Measurements from ENCODE around the gene MDM4. TPM values are rescaled to one million over a fixed set of nuclear protein-coding genes. Genes with fewer than 3 reads are reported as not detected.
"Not testable (repeated sequence)": the region's sequence is repeated elsewhere in the genome, so short reads cannot be mapped to it uniquely, and the experiment has no call there.

Gene MDM4
- total RNA-seq, 1 donor from 2014 or later: 39.1 TPM

DNA sequence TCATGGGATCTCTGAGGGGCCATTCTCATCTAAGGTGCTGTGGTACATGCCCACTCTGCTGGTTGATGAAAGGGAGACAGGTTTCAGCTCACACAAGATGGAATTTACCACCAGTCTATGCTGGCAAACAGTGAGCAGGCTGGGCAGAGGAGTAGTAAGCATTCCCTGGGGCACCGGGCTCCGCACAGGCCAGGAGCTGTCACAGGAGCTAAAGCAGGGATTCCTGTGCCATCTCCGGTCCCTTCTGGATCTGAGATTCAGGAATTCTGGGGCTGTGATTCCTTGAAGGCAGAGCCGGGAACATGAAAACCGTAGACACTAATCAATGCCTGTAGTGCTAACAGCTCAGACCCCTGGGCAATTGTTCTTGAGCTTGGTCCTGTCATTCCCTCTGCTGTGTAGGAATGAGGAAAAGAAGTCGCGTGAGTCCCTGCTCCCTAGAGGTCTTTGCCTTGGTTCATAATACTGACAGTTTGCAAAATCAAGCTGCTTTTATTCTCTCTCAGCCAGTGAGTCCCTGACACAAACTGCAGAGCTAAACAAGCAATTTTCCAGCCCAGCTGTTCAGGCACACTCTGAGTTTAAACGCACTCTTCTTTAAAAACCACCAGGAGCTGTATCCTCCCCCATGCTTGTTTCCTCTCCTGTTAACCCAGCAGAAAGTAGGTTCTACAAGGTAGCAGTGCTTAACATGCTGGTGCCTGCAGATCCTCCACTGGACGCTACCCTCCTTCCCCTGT lies 52.5 kb downstream of the MDM4 start:
- TF ChIP-seq, protein P1, sequence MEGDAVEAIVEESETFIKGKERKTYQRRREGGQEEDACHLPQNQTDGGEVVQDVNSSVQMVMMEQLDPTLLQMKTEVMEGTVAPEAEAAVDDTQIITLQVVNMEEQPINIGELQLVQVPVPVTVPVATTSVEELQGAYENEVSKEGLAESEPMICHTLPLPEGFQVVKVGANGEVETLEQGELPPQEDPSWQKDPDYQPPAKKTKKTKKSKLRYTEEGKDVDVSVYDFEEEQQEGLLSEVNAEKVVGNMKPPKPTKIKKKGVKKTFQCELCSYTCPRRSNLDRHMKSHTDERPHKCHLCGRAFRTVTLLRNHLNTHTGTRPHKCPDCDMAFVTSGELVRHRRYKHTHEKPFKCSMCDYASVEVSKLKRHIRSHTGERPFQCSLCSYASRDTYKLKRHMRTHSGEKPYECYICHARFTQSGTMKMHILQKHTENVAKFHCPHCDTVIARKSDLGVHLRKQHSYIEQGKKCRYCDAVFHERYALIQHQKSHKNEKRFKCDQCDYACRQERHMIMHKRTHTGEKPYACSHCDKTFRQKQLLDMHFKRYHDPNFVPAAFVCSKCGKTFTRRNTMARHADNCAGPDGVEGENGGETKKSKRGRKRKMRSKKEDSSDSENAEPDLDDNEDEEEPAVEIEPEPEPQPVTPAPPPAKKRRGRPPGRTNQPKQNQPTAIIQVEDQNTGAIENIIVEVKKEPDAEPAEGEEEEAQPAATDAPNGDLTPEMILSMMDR (IDR thresholded peaks at IDR 0.05): no peak
- Mint-ChIP-seq H3K27ac (ENCODE audit: unreplicated experiment) (no peak overlapping the region), H3K4me1 (ENCODE audit: low read depth) (peaks cover 8% of the 10 kb centered on the region), H3K27me3 (ENCODE audit: low read depth) (no peaks in the 10 kb centered on the region), H3K4me3 (ENCODE audit: unreplicated experiment) (no peak overlapping the region), H3K9me3 (ENCODE audit: low read depth) (no peaks in the 10 kb centered on the region), H3K36me3 (ENCODE audit: low read depth) (peaks cover 5% of the 10 kb centered on the region)
- no peak for DNase-seq (ENCODE audit: low spot score)

DNA sequence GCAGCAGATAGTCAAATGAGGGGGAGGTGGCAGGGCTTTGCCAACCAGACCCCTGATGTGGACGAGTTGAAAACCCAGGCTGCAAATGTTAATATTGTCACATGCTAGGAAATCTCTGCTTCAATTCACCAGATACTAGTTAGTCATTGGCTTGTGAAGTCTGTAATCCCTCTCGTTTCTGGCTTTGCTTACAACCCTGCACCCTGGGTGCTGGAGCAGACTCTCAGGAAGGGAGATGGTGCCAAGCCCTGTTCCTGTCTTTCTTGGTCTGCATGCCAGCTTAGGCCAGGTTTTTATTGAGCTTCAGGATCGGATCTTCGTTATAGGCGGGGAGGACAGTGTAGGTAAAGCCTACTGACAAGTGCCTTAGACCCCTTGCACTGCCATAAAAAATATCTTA lies 53.3 kb downstream of the MDM4 start:
- Mint-ChIP-seq H3K36me3 (ENCODE audit: low read depth) (peaks cover 5% of the 10 kb centered on the region), H3K27ac (ENCODE audit: unreplicated experiment) (no peak overlapping the region), H3K4me3 (ENCODE audit: unreplicated experiment) (no peak overlapping the region), H3K27me3 (ENCODE audit: low read depth) (no peaks in the 10 kb centered on the region), H3K4me1 (ENCODE audit: low read depth) (peaks cover 14% of the 10 kb centered on the region), H3K9me3 (ENCODE audit: low read depth) (no peaks in the 10 kb centered on the region)
- no peak for DNase-seq (ENCODE audit: low spot score)
- TF ChIP-seq, protein P1 (IDR thresholded peaks at IDR 0.05): no peak

DNA sequence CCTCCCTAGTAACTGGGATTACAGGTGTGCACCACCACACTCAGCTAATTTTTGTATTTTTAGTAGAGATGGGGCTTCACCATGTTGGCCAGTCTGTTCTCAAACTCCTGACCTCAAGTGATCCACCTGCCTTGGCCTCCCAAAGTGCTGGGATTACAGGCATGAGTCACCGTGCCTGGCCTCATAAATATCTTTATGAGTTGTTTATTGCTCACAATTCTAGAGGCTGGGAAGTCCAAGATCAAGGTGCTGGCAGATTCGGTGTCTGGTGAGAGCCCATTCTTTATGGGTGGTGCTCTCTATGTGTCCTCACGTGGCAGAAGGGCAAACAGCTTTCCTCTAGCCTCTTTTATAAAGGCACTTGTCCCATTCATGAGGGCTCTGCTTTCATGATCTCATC lies 53.8 kb downstream of the MDM4 start:
- H3K9me3 Mint-ChIP-seq (ENCODE audit: low read depth); H3K27me3 Mint-ChIP-seq (ENCODE audit: low read depth); H3K4me3 Mint-ChIP-seq (ENCODE audit: unreplicated experiment); DNase-seq (ENCODE audit: low spot score); H3K27ac Mint-ChIP-seq (ENCODE audit: unreplicated experiment); H3K36me3 Mint-ChIP-seq (ENCODE audit: low read depth): not testable (repeated sequence)
- H3K4me1 Mint-ChIP-seq (ENCODE audit: low read depth): peaks cover 13% of the 10 kb centered on the region

DNA sequence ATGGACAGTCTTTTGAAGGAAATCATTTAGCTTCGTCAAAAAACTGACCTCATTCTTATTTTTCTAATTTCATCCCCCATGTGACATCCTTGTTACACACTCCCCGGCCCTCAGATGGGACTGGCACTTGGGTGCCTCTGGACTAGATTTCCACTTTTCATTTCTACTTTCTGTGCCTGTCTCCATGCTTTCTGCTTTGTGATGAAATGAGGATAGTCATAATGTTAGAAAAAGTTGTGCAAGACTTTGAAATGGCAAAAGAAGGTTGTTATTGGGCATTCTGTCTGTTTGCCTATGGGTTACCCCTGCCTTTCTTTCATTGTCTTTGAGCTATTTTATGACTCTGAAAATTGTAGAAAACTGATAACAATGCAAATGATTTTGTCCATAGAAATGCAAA lies 54.9 kb downstream of the MDM4 start:
- DNase-seq (ENCODE audit: low spot score): no peak
- TF ChIP-seq, protein P1 (IDR thresholded peaks at IDR 0.05): no peak
- Mint-ChIP-seq H3K4me3 (ENCODE audit: unreplicated experiment) (no peak overlapping the region), H3K4me1 (ENCODE audit: low read depth) (peaks cover 7% of the 10 kb centered on the region), H3K27ac (ENCODE audit: unreplicated experiment) (no peak overlapping the region), H3K36me3 (ENCODE audit: low read depth) (peaks cover 5% of the 10 kb centered on the region), H3K27me3 (ENCODE audit: low read depth) (peaks cover 4% of the 10 kb centered on the region), H3K9me3 (ENCODE audit: low read depth) (no peaks in the 10 kb centered on the region)

DNA sequence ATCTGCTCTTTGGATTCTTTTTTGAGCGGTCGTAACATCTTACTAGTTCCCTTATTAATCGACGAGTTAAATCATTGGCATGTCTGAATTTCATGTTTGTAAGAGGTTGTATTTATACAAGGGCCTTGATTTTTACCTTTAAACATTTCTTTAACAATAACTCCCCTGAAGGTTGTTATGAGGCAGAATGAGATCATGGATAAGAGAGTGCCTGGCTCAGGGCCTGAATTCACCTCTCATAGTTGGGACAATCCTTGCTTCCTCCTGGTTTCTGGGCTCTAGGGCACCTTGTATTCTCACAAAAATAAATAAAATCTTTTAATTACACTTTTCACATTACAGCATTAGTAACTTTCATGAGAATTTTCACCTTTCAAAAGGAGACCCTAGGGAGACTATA lies 55.4 kb downstream of the MDM4 start:
- H3K4me1 Mint-ChIP-seq (ENCODE audit: low read depth): peaks cover 7% of the 10 kb centered on the region
- peaks cover 4% of the 10 kb centered on the region for H3K27me3 Mint-ChIP-seq (ENCODE audit: low read depth)
- no peak overlapping the region for H3K27ac Mint-ChIP-seq (ENCODE audit: unreplicated experiment)
- no peaks in the 10 kb centered on the region for H3K9me3 Mint-ChIP-seq (ENCODE audit: low read depth)
- peaks cover 5% of the 10 kb centered on the region for H3K36me3 Mint-ChIP-seq (ENCODE audit: low read depth)
- DNase-seq (ENCODE audit: low spot score): no peak
- TF ChIP-seq, protein P1 (IDR thresholded peaks at IDR 0.05): no peak
- H3K4me3 Mint-ChIP-seq (ENCODE audit: unreplicated experiment): no peak overlapping the region
